Common myeloid progenitor, CD34-positive (primary cell): Measurements from ENCODE around the gene SULT1A1. TPM values are rescaled to one million over a fixed set of nuclear protein-coding genes. Genes with fewer than 3 reads are reported as not detected.
"Not testable (repeated sequence)": the region's sequence is repeated elsewhere in the genome, so short reads cannot be mapped to it uniquely, and the experiment has no call there.

Source experiments
- CTCF ChIA-PET: fragments of 350-600 bp; sonication (Branson Sonifier 250); formaldehyde crosslinking; loops from one replicate; lab custom pipeline; 2021; ENCODE audit warnings: antibody characterized with exemption; lab: Charles Lee
- POLR2A ChIA-PET: fragments of 350-600 bp; sonication (Branson Sonifier 250); formaldehyde crosslinking; loops from one replicate; lab custom pipeline; 2021; ENCODE audit warnings: antibody characterized with exemption; lab: Charles Lee
- DNase-seq, 3 donors: peaks; one replicate each; pipeline versions ENCODE4 v3.0.0 to v3.0.0-alpha.2; 2013
- H3K27ac ChIP-seq, 2 experiments: 1 replicate in 1 of 2; 2 replicates in 1 of 2; pipeline ENCODE4 v1.7.0; 2013; ENCODE audit warnings: inconsistent platforms in 2 of 2, low read length in 2 of 2, mild to moderate bottlenecking in 2 of 2, low read depth in 1 of 2, moderate library complexity in 1 of 2; ENCODE audit not compliant: severe bottlenecking in 2 of 2, insufficient read depth in 1 of 2, poor library complexity in 1 of 2
- H3K27me3 ChIP-seq, 5 experiments: replicated peaks in 2 of 5; 1 replicate in 3 of 5; 2 replicates in 2 of 5; pipeline versions ENCODE4 v1.6.1 to v1.7.0; 2013; ENCODE audit warnings: low read length in 4 of 5, mild to moderate bottlenecking in 2 of 5, moderate library complexity in 2 of 5, inconsistent platforms in 1 of 5; ENCODE audit not compliant: insufficient read depth in 5 of 5, control insufficient read depth in 4 of 5
- H3K36me3 ChIP-seq, 4 experiments: 1 replicate in 2 of 4; 2 replicates in 2 of 4; pipeline versions ENCODE4 v1.6.1 to v1.7.0; 2013; ENCODE audit warnings: low read length in 3 of 4, control low read depth in 1 of 4, mild to moderate bottlenecking in 1 of 4; ENCODE audit not compliant: control insufficient read depth in 4 of 4, insufficient read depth in 4 of 4
- H3K4me1 ChIP-seq, 4 experiments: 1 replicate in 3 of 4; 2 replicates in 1 of 4; pipeline versions ENCODE4 v1.6.1 to v1.7.1; 2013; ENCODE audit warnings: low read length in 3 of 4, mild to moderate bottlenecking in 3 of 4, control low read depth in 1 of 4, inconsistent platforms in 1 of 4, moderate library complexity in 1 of 4; ENCODE audit not compliant: control insufficient read depth in 4 of 4, insufficient read depth in 4 of 4; ENCODE audit errors: control extremely low read depth in 1 of 4
- H3K4me3 ChIP-seq, 7 experiments: 1 replicate in 4 of 7; 2 replicates in 3 of 7; pipeline versions ENCODE4 v1.5.1 to v1.7.0; 2013; ENCODE audit warnings: mild to moderate bottlenecking in 7 of 7, low read length in 6 of 7, moderate library complexity in 6 of 7, inconsistent platforms in 2 of 7, low read depth in 2 of 7, control low read depth in 1 of 7; ENCODE audit not compliant: insufficient read depth in 4 of 7, control insufficient read depth in 1 of 7; ENCODE audit errors: extremely low read depth in 1 of 7
- H3K9me3 ChIP-seq, 5 experiments: 1 replicate in 4 of 5; 2 replicates in 1 of 5; pipeline versions ENCODE4 v1.6.1 to v1.7.1; 2013; ENCODE audit warnings: low read length in 4 of 5, mild to moderate bottlenecking in 2 of 5, inconsistent platforms in 1 of 5, low read depth in 1 of 5, moderate library complexity in 1 of 5; ENCODE audit not compliant: control insufficient read depth in 4 of 5, insufficient read depth in 2 of 5; ENCODE audit errors: control extremely low read depth in 1 of 5
- WGBS: methylation state at CpG from one replicate; pipeline ENCODE4 v1.1.5; 2013; ENCODE audit not compliant: insufficient coverage; 5-methylcytosine and 5-hydroxymethylcytosine counted together
- polyA plus RNA-seq: library from polyadenylated mRNA; unstranded; fragments of 120-200 nt; gene quantifications from one replicate; pipeline ENCODE4 v1.2.1, GENCODE V29; 2013

The SULT1A1 gene
- polyA plus RNA-seq, result 37.6 TPM

DNA sequence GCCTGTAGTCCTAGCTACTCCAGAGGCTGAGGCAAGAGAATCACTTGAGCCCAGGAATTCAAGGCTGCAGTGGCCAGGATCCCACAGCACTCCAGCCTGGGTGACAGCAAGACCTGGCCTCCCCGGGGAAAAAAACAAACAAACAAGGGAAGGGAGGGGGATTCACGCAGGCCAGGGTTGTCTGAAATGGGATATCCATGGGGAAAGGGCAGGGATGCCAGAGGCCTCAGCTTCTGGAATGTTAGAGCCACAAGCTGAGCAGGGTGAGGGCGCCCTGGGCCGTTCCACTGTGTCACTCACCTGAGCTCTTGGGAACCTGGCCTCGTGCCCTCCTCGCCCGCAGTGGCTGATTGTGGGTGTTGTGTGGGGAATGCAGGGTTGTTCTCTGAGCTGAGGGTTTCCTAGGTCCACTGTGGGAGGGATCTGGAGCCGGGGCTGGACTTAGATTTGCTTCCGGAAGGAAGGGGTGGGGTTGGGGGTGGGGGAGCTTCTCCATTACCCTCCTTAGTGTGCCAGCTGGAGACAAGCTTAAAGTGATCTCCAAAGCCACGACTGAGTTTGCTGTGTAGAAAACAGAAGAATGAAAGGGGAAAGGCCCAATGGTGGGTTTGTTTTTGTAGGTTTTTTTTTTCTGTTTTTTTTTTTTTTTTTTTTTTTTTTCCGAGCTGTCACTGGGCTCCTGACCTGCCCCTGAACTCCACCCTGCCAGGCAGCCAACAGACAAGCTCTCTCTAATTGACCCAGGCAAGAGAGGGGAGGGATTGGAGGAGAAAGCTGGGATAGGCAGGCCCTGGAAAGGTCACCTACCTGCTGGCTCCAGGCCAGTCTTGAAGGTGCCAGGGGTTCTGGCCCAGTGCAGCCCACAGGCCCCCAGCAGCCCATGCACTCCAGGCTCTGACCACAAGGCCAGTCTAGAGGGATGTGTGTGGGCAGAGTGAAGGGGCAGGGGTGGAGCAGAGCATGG is at the start of gene SULT1A1:
TSS of gene SULT1A1 (minus strand) at position 414 of the 964 bp plus-strand sequence. CDS start 1,189 bp downstream, outside the sequence.
- H3K4me1 ChIP-seq, result peaks cover 10 to 24% (median 22%) of the 10 kb centered on the region in 4 experiments
- POLR2A ChIA-PET, result no interaction called here
- peak within 1 kb of the TSS in 6 of 7 experiments; percentile 15 to 60 (median 38) for H3K4me3 ChIP-seq
- peak within 1 kb of the TSS; percentile 29 to 56 for H3K27ac ChIP-seq
- CTCF ChIA-PET, result interaction anchor here (1.2 kb wide), 1 partner anchor 12 kb away, joined by 8 read pairs; no protein-coding TSS in a partner anchor
- H3K27me3 ChIP-seq, result no peaks in the 10 kb centered on the region
- H3K9me3 ChIP-seq, result no peaks in the 10 kb centered on the region
- 41% methylated on average over 9 of the region's 11 CpGs for WGBS
- DNase-seq, result peak; percentile 26 to 83 (median 67)
- H3K36me3 ChIP-seq, result peaks cover 2 to 11% (median 6%) of the 10 kb centered on the region in 4 experiments

DNA sequence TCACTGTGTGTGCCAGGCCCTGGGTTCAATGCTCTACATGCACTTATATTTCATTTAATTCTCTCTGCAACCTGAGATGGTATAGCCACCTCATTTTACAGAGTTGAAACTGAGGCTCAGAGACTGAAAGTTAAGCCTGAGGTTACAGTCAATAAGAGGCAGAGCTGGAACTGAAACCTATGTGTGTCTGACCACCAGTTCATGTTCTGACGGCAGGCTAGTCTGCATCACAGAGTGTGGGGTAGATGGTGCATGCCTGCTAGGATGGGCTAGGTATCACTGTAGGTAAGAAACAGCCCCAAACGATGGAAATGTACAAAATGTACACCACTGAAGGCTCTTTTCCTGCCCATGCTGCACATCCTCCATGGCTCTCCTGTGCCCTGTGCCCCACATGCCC is 30.1 kb upstream of the SULT1A1 start:
- CTCF ChIA-PET, H3K27ac ChIP-seq, H3K27me3 ChIP-seq: not testable (repeated sequence)

DNA sequence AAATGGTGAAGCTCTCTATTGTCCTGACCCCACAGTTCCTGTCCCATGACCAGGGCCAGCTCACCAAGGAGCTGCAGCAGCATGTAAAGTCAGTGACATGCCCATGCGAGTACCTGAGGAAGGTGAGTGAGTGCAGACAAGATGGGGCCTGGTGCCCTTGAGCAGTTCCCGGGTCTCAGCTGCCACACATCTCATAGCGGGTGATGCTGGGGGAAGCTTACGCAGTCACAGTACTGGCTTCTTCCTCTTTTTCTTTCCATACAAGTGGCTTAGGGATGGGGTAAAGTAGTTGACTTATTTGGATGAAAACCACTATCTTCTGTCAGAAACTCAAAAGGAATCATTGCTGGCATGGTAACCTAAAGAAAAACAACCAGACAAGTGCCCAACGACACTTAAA is 28.5 kb upstream of the SULT1A1 start:
- H3K36me3 ChIP-seq, H3K27me3 ChIP-seq, H3K9me3 ChIP-seq, CTCF ChIA-PET, H3K27ac ChIP-seq, DNase-seq, POLR2A ChIA-PET, H3K4me1 ChIP-seq, H3K4me3 ChIP-seq: not testable (repeated sequence)
- WGBS, result no CpG with 5 or more reads among the region's 5 CpGs

More for the DNA sequence above, 30.1 kb upstream of the SULT1A1 start:
- POLR2A ChIA-PET, DNase-seq, H3K4me1 ChIP-seq, H3K4me3 ChIP-seq, H3K36me3 ChIP-seq, H3K9me3 ChIP-seq: not testable (repeated sequence)
- WGBS, result 50% methylated on average over 1 of the region's 2 CpGs

DNA sequence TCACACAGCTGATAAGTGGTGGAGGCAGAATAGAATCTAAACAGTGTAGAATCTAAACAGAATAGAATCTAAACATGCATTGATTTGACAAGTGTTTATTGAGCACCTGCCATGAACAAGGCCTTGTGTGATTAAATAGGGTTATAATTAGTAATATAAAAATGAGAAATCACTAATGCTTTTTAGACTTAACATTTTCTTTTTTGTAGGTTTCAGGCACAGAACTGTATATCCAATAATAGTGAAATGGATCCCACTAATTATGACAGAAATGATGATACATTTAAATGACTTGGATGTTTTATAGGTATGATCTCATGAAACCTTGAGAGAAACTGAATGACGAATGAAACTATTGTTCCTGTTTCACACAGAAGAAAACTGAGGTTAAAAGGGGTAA is 27.9 kb upstream of the SULT1A1 start, which contains the start of gene NPIPB8:
TSS of gene NPIPB8 (plus strand) at position 301 of the 400 bp plus-strand sequence. CDS start 296 bp downstream, outside the sequence.
- H3K4me1 ChIP-seq, H3K27ac ChIP-seq, H3K9me3 ChIP-seq, H3K36me3 ChIP-seq, H3K4me3 ChIP-seq, H3K27me3 ChIP-seq, CTCF ChIA-PET, DNase-seq, POLR2A ChIA-PET: not testable (repeated sequence)
- no CpG with 5 or more reads among the region's 1 CpG for WGBS

DNA sequence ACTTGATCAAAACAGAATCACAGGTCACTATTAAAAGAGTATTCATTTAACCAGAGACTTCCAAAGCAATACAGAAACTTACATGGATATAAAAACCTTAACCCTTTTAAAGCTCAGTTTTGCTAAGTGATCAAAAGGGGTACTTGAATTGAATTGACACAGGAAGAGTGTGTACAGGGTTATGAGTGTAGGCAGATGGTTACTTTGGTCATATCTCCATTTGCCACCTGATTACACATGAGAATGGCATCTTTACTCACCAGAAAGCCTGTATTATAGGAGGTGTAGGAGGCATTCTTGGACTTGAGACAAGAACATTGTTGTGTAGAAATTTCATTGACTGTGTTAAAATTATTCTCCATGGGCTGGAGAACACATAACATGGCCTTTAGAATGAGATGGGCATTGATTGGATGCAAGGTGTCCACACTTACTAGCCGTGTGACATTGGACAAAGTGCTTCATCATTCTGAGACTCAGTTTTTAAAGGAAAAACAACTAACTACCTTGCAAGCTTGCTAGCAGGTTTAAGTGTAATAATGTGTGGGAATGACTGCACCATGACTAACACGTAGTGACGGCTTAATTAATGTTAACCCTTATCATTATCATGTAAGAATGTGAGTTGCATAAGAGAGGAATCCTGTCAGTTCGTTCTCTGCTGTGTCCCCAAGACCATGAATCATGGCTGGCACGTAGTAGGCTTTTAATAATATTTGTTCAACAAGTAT is 26.4 kb upstream of the SULT1A1 start:
- H3K4me3 ChIP-seq, H3K27ac ChIP-seq, H3K4me1 ChIP-seq, H3K27me3 ChIP-seq, POLR2A ChIA-PET, H3K9me3 ChIP-seq, H3K36me3 ChIP-seq, CTCF ChIA-PET, DNase-seq: not testable (repeated sequence)
- no CpG with 5 or more reads among the region's 5 CpGs for WGBS

GRCh38 chr16:28630905-28631304 is 21.1 kb upstream of the SULT1A1 start:
- CTCF ChIA-PET, H3K9me3 ChIP-seq, H3K36me3 ChIP-seq, H3K4me3 ChIP-seq, H3K27ac ChIP-seq, H3K4me1 ChIP-seq, DNase-seq, POLR2A ChIA-PET, H3K27me3 ChIP-seq: not testable (repeated sequence)
- no CpG with 5 or more reads among the region's 5 CpGs for WGBS
